Ureter (tissue), 1 donor: Measurements from ENCODE around the gene AK5. TPM values are rescaled to one million over a fixed set of nuclear protein-coding genes. Genes with fewer than 3 reads are reported as not detected.

Experiments used
- DNase-seq: peaks from one replicate; pipeline ENCODE4 v3.0.0-alpha.2; 2020; ENCODE audit warnings: low spot score
- total RNA-seq: library from RNA; stranded (reverse); gene quantifications from one replicate; pipeline ENCODE4 v1.2.4, GENCODE V29; 2023
- donor health status: DM: yes; HTN: yes; CAD: no.

Gene AK5
- total RNA-seq, 1 donor from 2014 or later = 1.9 TPM

DNA sequence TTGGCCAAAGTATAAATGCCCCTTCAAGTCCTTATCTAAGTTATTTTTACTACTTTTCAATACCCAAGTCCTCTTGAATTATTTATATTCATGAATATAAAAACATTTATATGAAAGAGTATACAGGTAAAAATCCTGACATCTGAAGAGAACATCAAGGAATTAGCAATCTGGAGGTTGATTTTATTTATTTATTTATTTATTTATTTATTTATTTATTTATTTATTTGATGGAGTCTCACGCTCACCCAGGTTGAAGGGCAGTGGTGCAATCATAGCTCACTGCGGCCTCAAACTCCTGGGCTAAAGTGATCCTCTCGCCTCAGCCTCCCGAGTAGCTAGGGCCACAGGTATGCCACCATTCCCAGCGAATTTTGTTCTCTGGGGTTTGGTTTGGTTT, 307.4 kb downstream of the AK5 start:
- no peak for DNase-seq

DNA sequence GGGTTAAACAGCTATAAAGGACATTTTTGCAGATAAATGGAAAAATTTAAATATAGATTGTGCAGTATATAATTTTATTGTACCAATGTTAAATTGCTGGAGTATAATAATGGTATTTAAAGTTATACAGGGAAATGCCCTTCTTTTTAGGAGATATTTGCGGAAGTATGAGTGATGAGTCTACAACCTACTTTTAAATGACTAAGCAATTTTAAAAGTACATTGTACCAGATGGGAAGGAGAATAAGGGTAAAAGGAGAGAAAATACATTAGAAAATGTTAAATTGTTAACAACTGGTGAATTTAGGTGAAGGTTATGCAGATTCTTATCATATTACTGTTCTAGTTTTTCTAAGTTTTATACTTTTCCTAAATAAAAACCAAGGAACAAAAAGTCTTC, 308.8 kb downstream of the AK5 start:
- DNase-seq = no peak

DNA sequence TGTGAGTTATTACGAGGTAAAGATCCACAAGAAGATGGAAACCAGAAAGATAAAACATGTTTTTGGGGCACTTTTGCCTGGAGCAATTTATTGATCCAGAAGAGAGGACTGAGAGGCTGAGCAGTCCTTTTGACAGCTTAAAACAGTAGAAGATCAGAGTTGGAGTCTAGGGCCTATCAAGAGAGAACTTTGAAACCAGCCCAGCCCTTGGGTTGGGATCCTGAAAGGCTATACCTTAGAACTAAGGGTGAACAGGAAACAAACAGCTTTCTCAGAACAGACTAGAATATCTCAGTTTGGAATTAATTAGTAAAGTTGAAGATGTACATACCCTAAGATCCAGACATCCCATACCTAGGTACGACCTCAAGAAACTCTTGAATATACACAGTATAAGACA, 311.1 kb downstream of the AK5 start:
- no peak for DNase-seq

DNA sequence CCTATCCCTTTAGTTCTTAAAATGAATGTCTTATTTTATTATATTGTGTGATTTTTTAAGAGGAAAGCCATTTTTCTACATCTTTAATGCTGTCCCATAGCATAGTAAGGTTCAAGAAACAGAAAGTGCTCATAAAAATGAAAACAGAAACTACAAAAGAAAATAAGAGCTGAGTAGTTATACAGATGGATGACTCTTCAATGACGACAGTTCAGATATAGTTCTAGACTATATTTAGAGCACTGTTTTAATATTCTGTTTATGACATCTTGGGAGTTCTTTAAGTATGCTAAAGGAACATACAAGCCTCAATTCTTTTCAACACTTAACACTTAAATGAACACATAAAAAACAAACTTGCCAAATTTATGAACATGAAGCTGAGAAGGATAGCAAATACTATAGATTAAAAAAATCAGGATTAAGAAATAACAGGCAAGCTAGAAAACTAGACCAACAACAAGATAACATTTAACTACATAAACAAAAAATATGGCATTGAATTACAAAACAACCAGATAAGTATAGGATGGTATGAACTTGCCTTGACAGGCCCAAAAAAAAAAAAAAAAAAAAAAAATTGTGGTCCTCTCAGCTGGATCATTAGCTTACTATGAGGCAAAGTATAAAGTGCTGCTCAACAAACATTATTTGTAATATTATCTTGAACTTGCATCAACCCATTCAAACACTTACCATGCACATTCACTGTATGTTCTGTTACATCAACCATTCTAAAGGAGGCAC, 312.7 kb downstream of the AK5 start:
- DNase-seq = no peak

DNA sequence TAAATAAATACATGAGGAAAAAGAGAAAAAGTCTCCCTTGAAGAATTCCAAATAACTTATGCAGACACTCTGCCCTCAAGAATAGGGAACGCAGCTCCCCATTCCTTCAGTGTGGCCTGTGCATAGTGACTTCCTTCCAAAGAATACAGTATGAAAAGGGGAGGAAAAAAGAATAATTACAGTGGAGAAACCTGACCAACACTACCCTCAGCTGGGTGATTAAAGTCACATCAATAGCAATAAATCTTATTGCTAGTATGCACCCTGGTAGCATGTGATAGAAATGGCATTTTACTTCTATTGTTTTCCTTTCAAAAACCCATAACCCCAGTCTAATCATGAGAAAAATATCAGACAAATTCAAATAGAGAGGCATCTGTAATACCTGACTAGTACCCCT, 315.5 kb downstream of the AK5 start:
- DNase-seq = no peak

DNA sequence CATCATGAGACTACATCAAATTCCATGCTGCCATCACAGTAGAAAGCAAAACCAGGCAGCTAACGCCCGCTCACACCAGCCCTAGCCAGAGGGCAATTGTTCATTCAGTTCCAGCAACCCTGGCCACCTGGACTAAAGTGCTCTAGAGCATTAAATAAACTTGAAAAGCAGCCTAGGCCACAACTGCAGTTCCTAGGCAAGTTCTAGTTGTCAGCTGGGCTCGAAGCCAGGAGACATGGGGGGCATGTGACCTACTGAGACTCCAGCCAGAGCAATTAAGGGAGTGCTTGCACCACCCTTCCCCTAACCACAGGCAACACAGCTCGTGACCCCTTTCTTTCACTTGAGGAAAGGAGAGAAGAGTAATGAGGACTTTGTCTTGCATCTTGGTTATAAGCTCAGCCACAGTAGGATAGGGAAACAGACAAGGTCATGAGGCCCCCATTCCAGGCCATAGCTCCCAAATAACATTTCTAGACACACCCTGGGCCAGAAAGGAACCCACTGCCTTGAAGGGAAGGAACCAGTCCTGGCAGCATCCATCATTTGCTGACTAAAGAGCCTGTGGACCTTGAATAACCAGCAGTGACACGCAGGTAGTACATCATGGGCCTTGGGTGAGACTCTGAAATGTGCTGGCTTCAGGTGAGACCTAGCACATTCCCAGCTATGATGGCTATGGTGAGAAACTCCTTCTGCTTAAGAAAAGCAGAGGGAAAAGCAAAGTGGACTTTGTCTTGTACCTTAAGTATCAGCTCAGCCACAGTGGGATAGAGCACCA, 323.6 kb downstream of the AK5 start:
- DNase-seq = peak; percentile 61

DNA sequence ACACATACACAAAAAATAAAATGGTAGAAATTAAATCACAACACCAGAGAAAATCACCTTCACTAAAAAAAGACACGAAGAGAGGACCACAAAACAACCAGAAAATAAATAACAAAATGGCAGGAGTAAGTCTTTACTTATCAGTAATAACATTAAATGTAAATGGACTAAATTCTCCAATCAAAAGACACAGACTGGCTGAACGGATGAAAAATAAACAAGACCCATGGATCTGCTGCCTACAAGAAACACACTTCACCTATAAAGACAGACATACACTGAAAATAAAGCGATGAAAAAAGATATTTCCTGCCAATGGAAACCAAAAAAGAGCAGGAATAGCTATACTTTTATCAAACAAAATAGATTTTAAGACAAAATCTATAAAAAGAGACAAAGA, 327.1 kb downstream of the AK5 start:
- no peak for DNase-seq

Other genes starting within 250 kb of the AK5 start
- gene PIGK, start 62.6 kb upstream of the AK5 start, total RNA-seq = 29.5 TPM